ENCODE data around the gene FOXP1. TPM values are rescaled to one million over a fixed set of nuclear protein-coding genes. Genes with fewer than 3 reads are reported as not detected.

The FOXP1 gene
- total RNA-seq, 1 experiment from 2014 or later = 75.3 TPM

DNA sequence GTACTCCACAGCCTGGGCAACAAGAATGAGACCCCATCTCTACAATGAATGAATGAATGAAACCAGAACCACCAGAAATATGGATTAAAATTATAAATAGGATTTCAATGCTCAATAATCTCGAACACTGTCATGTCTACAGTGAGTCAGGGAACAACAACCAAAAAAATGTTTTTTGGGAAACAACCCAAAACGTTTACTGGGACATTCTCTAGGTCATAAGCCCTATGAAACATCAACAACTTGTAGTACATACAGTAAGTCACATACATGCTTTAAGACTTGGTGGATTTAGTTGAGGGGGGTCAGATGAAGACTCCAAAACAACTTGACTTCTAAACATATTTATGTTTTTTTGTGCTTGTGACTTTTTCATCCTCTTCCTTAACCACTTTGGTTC lies 511.2 kb downstream of the FOXP1 start:
- Histone ChIP-seq H4K91ac (ENCODE audit: insufficient read length, low read depth, low read length) (no peak overlapping the region), H2AFZ (ENCODE audit: low read length) (no peak overlapping the region), H3K23ac (ENCODE audit: insufficient read length, low read depth, low read length) (no peak overlapping the region), H4K8ac (replicated peaks; ENCODE audit: insufficient read length, low read depth, low read length) (no peak overlapping the region), H3T11ph (ENCODE audit: low read length) (no peak overlapping the region), H3K9me3 (ENCODE audit: control insufficient read depth, low read depth, low read length) (no peaks in the 10 kb centered on the region), H3K23me2 (ENCODE audit: insufficient read length, low read depth, low read length, poor library complexity, severe bottlenecking) (no peaks in the 10 kb centered on the region), H3K18ac (ENCODE audit: insufficient read length, low read depth, low read length) (no peak overlapping the region), H4K5ac (ENCODE audit: insufficient read length, low read depth, low read length) (no peak overlapping the region), H3K56ac (ENCODE audit: insufficient read length, low read depth, low read length) (no peak overlapping the region), H2AK5ac (ENCODE audit: insufficient read length, low read length) (no peak overlapping the region), H3K14ac (ENCODE audit: insufficient read depth, low read length) (no peak overlapping the region), H3K4me1 (ENCODE audit: insufficient read depth, low read length) (no peaks in the 10 kb centered on the region; the same call in 1 of the 2 replicates), H4K20me1 (ENCODE audit: control insufficient read depth, insufficient read depth, insufficient read length) (no peaks in the 10 kb centered on the region), H3K79me1 (ENCODE audit: insufficient read depth, low read depth, low read length, poor library complexity, severe bottlenecking) (no peaks in the 10 kb centered on the region), H3K4me2 (ENCODE audit: insufficient read depth, insufficient read length, low read length) (no peak overlapping the region), H3K79me2 (ENCODE audit: insufficient read depth, low read length) (no peaks in the 10 kb centered on the region; the same call in 1 of the 2 replicates), H3K27ac (ENCODE audit: insufficient read length, low read depth, low read length) (no peak overlapping the region), H3K4ac (ENCODE audit: low read depth, low read length) (no peak overlapping the region), H2BK12ac (ENCODE audit: insufficient read length, low read depth, low read length) (no peak overlapping the region), H2BK120ac (ENCODE audit: low read depth, low read length, poor library complexity, severe bottlenecking) (no peak overlapping the region), H3K27me3 (ENCODE audit: insufficient read depth, low read length) (no peaks in the 10 kb centered on the region), H2BK5ac (ENCODE audit: insufficient read length, low read length) (no peak overlapping the region), H3K9ac (ENCODE audit: extremely low read depth, insufficient read length, low read length) (no peak overlapping the region), H2BK20ac (ENCODE audit: low read depth, low read length, poor library complexity, severe bottlenecking) (no peak overlapping the region), H2BK15ac (ENCODE audit: low read depth, low read length) (no peak overlapping the region)
- DNase-seq = no peak
- Mint-ChIP-seq H3K9me3 (no peaks in the 10 kb centered on the region), H3K4me1 (peaks cover 36 to 38% of the 10 kb centered on the region in 2 experiments), H3K27ac (no peak overlapping the region), H3K4me3 (no peak overlapping the region), H3K36me3 (ENCODE audit: insufficient read depth in 1 of 3, low read depth in 3 of 3) (no peaks in the 10 kb centered on the region; a peak in 1 of 7 replicates), H3K27me3 (ENCODE audit: low read depth) (no peaks in the 10 kb centered on the region)
- WGBS (ENCODE audit: extremely low coverage, insufficient read length, low lambda C conversion rate) = no CpG with 5 or more reads among the region's 2 CpGs
- no peak for TF ChIP-seq CTCF (conservative IDR thresholded peaks at IDR 0.05)

Data from H9 (cell line).